GM19099 (cell line): ENCODE measurements around the gene SLC19A2.

Source experiments
- POLR2A ChIP-seq: IDR thresholded peaks from 3 replicates; pipeline ENCODE4 v1.6.1; 2011; ENCODE audit warnings: low read depth; ENCODE audit not compliant: insufficient read length; ENCODE audit errors: extremely low read depth

SLC19A2 gene, protein sequence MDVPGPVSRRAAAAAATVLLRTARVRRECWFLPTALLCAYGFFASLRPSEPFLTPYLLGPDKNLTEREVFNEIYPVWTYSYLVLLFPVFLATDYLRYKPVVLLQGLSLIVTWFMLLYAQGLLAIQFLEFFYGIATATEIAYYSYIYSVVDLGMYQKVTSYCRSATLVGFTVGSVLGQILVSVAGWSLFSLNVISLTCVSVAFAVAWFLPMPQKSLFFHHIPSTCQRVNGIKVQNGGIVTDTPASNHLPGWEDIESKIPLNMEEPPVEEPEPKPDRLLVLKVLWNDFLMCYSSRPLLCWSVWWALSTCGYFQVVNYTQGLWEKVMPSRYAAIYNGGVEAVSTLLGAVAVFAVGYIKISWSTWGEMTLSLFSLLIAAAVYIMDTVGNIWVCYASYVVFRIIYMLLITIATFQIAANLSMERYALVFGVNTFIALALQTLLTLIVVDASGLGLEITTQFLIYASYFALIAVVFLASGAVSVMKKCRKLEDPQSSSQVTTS

DNA sequence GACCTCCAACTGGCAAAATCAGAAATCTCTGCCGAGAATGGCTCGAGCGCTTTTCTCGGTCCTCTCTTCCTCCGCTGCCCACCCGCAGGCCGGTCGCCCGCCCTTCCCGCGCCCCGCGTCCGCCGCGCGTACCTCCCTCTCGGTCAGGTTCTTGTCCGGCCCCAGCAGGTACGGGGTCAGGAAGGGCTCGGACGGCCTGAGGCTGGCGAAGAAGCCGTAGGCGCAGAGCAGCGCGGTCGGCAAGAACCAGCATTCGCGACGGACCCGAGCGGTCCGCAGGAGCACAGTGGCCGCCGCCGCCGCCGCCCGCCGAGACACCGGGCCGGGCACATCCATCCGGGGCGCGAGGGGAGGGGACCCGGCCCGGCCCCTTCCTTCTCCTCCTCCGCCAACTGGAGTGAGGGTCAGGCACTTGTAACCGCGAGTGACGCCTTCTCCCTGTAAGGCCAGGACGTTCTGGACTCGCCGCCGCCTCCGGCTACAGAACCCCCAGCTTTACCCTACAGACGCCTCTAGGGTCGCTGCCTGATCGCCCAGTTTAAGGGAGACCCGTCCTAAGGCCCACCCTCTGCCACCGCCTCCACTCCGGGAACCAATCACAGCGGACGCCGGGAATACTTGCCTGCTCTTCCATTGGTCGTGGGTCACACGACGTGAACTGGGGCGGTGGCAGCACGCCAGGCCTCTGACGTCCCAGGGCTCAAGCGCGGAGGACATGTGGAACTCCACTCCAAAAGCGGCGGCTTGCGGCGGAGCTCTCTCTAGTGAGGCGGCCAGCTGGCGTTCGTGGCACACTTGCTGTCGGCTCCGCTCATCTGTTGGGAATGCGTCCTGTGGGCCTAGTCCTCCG is at the start of gene SLC19A2:
Gene SLC19A2 (minus strand): TSS at position 514 of the 850 bp plus-strand sequence. CDS start 178 bp downstream, at position 336.
- peak; percentile 88 for TF ChIP-seq POLR2A

DNA sequence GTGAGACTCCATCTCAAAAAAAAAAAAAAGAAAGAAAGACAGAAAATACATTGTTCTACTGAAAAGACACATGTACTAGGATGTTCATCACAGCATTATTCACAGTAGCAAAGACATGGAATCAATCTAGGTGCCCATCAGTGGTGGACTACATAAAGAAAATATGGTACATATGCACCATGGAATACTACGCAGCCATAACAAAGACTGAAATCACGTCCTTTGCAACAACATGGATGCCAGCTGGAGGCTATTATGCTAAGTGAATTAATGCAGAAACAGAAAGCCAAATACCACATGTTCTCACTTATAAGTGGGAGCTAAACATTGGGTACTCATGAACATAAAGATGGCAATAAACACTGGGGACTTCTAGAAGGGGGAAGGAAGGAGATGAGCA is 48.9 kb upstream of the SLC19A2 start:
- TF ChIP-seq POLR2A = no peak

DNA sequence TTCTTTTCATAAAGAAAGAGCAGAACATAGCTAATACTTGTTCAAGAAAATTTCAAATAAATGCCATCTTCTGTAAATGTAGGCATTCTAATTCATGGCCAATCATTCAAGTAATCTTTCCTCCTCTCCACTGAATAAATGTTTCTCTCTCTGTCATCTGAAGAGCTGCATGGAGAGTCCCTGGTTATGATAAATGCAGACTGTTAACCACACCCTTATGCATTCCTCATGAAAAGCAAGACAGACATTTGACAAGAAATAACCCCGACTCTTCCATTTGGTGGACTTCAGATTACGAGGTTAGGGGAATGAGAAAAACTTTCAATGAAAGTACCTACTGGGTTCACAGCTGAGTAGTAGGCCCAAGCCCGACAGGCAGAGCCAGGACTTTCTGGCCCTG is 44.7 kb upstream of the SLC19A2 start:
- no peak for TF ChIP-seq POLR2A

DNA sequence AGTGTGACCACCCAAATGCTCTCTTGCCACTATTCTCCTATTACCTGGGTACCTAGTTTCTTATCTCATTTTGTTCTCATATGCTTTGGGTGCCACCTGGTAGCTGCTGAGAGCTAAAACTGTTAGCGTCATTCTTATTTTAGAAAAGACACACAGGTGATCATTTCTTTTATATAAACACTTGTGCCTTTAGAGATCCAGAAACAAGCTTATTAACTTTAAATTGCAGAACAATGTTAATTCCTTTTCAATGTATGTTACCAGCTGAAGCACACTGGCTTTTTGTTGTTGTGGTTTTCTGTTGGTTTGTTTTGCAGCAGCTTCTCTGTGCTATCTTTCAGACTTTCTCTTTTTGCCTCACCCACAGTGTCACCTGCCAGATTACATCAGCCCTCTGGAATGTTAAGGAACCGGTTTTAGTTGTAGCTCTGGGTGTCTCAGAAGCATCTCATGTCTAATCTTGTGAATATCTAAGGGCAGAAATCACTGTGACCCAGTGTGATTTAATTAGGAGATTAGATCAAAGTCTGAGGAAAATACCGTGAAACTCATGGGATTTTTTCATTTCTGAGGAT is 43.4 kb upstream of the SLC19A2 start:
- TF ChIP-seq POLR2A = no peak

DNA sequence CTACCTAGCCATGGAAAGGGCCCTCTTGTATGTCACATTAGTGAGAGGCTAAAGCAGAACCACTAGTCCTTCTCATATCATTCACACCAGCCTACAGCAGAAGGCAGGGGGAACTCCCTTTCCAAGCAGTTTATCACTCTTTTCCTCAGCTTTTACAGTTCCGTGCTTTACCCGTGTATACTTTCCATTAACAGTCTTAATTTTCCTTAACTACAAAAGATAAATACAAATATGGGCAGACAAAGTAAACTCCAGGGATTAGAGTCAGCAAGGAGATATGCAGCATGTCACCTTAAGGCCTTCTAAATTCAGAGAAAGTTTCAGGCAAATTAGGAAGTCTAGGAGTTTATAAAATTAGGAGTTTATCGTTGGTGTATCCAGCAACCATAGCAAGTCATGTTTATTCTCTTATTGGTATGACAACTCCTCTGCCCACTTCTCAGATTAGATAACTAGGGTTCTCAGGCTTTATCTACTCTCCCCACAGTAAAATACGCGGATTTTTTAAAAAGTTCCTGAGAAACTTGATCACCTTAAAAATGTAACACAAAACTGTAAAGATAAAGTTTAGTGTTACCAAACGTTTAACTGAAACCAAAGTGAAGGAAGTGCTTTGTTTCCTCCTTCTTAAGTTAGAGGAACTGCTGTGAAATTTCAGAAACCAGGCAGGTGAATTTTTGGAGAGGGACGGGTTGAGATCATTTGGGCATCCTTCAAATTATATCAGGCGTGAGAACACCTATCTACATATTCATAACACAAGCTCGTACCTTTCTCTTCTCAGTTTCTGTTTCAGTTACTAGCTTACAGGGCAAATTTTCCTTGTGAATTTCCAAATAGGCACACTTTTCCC is 42.7 kb upstream of the SLC19A2 start:
- TF ChIP-seq POLR2A = no peak

DNA sequence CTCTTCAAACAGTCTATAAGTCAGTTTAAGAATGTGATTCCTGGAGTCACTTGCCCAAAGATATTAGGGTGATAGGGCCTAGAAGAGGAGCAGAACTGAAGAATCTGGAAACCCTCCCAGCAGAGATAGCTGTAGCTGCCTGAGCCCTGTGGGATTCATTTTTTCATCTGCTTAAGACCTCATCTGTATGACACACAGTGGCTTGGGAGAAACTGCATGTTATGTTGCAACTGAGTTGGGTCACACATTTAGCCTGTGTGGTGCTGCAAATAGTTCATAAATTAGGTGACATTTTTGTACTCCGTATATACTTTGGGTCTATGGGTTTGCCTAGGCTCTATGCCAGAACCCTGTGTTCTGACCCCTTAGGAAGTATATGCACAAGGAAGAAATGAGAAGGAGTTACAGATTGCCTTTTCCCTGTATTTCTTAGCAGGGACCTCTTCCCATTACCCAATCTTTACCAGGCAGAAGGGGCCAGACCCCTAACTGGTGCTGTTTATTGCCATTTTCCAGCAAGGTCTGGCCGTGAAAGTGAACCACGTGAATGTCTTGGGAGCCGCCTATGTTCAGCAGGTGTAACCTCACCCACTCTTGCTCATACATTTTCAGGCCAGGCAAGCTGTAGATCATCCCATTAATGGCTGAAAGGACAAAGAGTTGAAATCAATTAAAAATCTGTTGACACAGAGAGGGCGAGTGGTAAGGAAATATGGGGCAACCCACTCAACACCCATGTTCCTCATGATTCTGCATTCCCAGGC is 41.9 kb upstream of the SLC19A2 start:
- no peak for TF ChIP-seq POLR2A

DNA sequence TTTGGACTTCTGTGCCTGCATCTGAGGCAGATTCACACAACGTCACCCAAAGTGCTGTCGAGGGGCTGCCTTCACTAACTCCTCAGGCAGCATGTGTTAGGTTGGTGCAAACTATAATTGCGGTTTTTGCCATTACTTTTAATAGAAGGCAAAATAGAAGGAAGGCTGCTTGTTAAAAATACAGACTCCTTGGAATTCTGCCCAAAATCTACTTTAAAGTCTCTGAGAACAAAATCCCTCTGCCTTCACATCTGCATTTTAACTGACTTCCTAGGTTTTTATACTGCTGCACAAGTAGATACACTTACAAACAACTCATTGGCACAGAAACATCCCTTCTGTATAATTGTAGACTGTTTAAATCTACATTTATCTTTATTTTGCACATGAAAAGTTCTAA is 41.3 kb upstream of the SLC19A2 start:
- no peak for TF ChIP-seq POLR2A

DNA sequence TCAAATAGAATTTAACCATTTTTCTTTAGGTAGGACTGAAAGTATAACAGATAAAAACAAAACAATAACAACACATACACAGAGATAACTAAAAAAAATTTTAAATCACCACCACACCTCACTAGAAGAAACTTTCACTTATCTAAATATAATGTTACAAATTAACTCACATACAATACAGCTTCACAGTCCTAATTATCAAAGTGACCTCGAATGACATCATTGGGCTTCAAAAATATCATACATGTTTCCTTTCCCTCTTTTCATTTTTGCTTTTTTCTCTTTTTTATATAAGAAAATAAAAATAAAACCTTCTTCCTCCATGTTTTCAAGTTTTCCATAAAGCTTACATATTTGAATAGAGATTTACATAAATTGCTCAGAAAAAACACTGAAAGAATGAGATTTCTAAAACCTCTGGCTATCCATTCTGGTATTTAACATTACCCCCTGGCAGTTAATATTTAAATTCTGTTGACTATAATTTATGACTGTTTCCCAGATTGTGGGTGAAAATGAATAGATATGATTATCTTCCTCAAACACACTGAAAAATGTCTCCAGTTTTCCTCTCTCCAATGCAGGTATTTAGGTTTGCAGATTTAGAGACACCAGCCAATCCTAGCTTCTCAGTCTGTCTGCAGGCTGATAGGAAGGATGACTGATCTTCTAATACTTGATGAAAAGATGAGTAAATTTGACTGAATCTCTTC is 40.5 kb upstream of the SLC19A2 start:
- no peak for TF ChIP-seq POLR2A

DNA sequence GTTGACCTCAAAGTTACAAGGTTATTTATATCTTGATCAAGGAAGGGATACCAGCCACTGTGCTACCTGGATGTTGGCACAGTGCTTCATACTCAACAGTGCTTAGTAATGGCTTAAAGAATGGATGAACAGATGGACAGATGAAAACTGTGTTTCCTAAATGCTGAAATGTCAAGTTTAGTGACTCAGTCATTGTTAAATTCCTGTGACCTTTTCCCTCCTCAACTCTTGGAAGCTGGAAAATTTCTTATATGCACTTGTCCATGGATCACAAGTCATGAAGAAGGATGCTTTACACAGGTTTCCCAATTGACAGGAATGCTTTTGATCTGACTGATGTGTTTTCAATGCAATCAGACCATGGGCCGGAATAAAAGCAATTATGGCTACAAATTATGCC is 39.6 kb upstream of the SLC19A2 start:
- no peak for TF ChIP-seq POLR2A

DNA sequence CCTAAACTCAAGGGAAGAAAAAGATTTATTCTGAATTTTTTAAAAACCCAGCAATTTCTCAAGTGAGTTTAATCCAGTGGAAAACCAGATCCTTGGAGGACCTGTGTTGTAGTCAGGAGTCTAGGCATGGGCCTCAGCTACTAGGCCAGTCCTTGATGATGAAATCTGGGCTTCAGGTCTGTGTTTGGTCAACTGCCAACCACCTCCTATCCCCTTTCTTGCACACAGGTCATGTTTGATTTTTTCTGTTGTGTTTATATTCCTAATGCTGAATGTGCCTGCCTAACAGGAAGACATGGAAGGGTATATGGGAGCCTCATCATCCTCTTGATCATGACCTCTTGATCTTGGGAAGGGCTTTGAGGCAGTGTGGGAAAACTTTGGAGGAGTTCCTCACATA is 38.2 kb upstream of the SLC19A2 start:
- TF ChIP-seq POLR2A = no peak

DNA sequence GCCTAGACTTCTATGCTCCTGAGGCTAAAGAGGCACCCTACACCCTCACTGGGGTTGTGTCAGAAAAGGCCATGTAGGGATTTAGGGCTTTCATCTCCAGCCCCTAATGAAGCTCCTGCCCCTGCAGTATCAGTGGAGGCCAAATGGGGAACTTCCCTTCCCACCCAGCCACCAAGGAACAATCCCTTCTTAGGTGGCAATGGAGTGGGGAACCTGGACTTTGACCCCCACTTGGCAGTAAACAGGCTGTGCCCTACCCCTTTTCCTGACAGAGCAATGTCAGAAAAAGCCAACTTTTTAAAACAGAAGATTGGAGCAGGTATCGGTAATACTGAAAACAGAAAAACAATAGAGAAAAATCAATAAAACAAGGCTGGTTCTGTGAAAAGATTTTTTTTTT is 35.5 kb upstream of the SLC19A2 start:
- TF ChIP-seq POLR2A = no peak

DNA sequence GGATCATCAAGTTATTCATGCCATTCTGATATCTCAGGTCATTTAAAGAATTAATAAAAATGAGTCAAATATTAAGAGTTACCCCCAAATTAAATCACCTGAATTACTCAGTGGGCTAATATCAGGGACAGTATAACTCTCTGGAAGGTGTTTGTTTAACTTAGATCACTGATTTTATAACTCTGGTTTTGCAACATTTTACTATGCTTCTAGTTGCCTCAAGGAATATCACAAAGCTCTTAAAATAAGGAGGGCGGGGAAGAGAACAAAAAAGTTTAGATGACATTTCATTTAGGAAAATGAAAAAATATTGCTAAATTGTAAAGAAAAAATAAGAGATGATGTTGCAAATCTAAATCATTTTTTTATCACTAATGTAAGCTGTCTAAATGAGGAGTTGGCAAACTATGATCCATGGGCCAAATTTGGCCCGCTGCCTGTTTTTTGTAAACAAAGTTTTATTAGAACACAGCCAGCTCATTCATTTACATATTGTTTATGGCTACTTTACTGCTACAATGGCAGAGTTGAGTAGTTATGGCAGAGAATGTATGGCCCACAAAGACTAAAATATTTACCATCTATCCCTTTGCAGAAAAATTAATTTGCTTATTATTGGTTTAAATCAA is 31.9 kb upstream of the SLC19A2 start:
- no peak for TF ChIP-seq POLR2A

DNA sequence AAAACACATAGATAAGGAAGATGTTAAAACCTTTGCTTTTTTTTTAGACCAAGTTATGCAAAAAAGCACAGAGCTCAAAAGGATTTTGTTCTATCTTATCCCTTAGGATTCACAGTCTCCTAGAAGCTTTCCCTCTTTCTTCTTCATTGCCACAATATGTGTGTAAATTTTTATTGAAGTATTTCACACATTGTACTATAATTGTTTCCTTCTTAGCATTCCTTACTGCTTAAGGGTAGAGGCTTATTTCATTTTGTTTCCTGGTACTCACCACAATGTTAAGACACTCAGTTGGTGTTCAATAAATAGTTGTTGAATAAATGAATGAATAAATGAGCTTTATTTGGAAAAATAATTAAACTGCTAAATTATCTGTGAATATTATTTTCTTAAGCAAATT is 29.9 kb upstream of the SLC19A2 start:
- TF ChIP-seq POLR2A = no peak

DNA sequence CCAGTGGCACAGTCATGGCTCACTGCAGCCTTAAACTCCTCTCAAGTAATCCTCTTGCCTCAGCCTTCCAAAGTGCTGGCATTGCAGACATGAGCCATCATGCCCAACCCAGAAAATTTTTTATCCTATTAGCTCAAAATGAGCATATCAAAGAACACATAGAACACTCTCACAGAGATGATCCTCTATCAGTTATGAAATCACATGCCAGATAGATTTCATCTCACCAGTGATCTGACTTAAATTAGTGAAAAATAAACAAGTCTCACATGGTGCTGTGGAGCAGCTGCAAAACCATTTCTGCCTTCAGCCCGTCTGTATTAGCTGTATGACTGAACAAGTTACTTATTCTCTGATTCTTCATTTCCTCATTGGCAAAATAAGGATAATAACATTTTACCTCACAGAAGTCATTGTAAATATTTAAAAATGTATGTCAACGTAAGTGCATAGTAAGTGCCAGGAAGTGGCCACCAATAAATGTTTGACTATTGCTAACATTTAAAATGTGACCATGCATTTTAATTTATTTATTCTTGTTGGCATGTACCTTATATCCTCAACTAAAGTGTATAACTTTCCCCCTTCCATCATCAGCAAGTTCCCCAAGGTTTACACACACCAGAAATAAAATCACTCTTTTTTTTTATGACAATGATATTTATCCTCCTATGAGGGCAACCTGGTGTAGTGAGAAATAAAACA is 29.0 kb upstream of the SLC19A2 start:
- no peak for TF ChIP-seq POLR2A
